ENCODE data around the gene MAPK8IP2.
"Not testable (repeated sequence)": the region's sequence is repeated elsewhere in the genome, so short reads cannot be mapped to it uniquely, and the experiment has no call there.

The MAPK8IP2 gene

GRCh38 chr22:50641696-50642607 lies 41.4 kb downstream of the MAPK8IP2 start:
- no peak for DNase-seq

DNA sequence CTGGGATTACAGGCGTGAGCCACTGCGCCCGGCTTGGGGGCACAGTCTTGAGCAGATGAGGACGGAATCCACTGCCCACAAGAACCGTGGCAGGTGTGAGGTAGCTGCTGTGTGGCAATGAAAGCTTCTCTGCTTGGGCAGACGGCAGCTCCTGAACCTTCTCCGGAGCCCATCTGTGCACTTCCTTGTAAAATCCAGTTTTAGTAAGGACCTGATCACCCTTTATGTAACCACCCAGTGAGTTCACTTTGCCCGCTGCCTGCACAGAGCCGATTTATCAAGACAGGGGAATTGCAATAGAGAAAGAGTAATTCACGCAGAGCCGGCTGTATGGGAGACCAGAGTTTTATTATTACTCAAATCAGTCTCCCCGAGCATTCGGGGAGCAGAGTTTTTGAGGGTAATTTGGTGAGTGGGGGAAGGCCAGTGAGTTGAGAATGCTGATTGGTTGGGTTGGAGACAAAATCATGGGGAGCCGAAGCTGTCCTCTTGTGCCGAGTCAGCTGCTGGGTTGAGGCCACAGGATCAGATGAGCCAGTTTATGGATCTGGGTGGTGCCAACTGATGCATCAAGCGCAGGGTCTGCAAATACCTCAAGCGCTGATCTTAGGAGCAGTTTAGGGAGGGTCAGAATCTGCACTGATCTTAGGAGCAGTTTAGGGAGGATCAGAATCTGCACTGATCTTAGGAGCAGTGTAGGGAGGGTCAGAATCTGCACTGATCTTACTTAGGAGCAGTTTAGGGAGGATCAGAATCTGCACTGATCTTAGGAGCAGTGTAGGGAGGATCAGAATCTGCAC lies 42.6 kb downstream of the MAPK8IP2 start:
- not testable (repeated sequence) for DNase-seq

DNA sequence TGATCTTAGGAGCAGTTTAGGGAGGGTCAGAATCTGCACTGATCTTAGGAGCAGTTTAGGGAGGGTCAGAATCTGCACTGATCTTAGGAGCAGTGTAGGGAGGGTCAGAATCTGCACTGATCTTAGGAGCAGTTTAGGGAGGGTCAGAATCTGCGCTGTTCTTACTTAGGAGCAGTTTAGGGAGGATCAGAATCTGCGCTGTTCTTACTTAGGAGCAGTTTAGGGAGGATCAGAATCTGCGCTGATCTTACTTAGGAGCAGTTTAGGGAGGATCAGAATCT lies 43.2 kb downstream of the MAPK8IP2 start:
- DNase-seq = not testable (repeated sequence)

- no peak for DNase-seq
These were observed 52.7 kb downstream of the MAPK8IP2 start for GRCh38 chr22:50653256-50653655.

- not testable (repeated sequence) for DNase-seq
These were observed 54.1 kb downstream of the MAPK8IP2 start for GRCh38 chr22:50654664-50655063.

- DNase-seq = no peak
These were observed 55.8 kb downstream of the MAPK8IP2 start for GRCh38 chr22:50656122-50657070.

DNA sequence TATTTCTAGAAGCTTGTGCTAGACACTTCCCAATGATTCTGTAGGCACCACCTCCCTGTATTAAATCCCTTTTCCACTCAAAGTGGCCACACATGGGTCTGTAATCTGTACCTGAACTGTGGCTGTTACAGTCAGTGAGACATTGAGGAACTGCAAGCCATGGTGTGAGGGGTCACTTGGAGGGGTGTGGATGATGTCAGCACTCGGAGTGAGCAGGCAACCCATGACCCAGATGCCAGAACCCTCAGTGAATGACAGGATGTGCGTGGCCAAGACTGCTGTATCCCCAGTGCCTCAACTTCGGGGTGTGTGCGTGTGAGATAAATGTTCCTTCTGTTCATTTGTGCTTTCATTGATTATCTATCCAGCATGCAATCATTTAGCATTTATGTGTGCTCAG lies 57.3 kb downstream of the MAPK8IP2 start:
- no peak for DNase-seq

- not testable (repeated sequence) for DNase-seq
These were observed 59.1 kb downstream of the MAPK8IP2 start for GRCh38 chr22:50659711-50660110.

DNA sequence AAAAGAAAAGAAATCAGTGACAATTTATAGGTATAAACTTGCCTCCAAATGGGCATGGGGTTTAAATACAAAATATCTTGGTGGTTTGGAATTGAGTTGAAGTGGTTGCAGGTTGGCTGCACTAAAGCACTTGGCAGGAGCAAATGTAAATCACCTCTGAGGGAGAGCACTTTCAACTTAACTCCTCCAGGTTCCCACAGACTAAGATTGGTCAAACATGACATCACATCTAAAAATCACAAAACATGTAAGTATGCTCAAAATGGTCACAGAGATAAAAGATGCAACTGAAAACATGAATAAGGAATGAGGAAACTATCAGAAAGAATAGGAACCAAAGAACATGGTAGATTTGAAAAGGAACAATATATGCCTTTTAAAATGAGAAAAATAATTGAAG lies 59.7 kb downstream of the MAPK8IP2 start:
- DNase-seq = no peak
